ENCODE measurements around the gene TSEN15.

Gene TSEN15

DNA sequence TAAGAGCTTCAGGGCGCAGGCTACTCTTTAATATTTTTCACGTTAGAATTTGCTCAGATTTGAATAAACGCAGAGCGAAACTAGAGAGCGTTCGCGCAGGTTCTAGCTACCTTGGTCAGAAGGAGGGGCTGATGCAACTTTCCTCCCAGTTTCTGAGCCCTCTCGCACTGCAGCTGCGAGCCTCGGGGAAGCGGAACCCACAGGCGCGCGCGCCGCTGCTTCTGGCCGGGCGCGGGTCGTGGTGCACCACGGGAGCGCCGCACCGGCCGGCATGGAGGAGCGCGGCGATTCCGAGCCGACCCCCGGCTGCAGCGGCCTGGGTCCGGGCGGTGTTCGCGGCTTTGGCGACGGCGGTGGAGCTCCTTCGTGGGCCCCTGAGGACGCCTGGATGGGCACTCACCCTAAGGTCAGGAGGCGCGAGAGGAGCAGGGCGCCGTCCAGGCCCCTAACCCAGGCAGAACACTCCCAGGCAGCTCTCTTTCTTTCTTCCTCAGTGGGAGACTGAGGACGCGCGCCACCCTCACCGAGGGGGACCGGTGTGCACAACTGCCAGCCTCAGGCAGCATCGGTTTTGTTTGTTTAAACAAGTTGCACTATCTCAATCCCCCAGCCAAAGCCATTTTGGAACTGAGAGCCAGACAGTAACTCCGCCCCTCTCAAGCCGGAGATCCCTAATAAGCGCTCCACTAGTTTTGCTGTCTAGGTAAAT lies at the start of gene TSEN15:
TSS of gene TSEN15 (plus strand) at position 246 of the 709 bp plus-strand sequence. CDS start at position 272, 26 bp downstream.
- DNase-seq = peak; percentile 87

DNA sequence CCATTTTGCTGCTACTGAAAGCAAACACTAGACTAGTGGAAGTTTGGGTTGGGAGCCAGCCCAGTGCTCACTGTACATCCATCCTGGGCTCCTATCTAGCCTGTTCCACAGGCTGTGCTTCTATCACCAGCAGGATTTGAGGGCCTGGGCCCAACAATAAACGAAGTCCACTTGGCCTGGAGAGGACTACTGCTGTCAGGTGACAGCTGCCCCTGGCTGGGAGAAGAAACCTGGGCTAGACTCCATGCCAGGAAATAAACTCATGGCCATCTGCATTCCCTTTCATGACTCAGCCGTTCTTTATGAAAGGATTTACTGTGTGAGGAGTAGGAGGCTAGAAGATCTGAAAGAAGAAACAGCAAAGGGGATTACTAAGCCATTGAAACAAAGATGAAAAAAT lies 49.5 kb upstream of the TSEN15 start:
- DNase-seq = no peak

DNA sequence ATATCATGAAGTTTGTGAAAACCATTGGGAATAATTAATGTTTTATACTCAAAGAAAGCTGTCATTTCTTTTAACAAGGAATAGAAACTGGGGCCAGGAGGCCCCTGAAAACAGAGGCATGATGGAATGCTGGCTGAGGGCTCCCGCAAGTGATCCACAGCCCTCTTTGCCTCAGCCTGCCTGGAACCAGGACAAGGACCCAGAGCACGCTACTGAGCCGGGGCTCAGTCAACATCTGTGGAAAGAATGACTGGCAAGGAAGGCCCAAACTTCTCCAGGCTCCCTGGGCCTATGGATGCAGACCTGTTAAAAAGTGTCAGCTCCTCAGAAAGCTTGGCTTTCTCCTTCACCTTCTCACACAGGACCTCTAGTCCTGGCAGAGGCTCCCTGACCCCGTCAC lies 46.6 kb upstream of the TSEN15 start:
- no peak for DNase-seq

DNA sequence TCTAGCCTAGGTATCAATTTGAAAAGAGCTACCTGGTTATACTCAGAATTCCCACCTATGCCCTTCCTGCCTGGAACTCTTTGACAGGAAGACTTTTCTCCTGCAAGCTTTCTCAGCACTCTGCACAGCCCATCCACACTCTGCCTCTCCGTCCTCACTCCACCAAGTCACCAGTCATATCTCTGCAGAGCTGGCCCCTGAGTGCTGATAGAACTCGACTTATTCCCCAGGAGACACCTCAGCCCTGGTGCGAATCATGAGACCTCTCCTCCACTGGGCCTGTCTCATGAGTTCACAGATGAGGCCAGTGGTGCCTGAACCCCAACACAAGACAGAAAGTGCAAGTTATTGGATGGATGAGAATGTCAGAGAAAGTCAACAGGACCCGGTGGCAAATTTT lies 46.0 kb upstream of the TSEN15 start:
- DNase-seq = no peak

DNA sequence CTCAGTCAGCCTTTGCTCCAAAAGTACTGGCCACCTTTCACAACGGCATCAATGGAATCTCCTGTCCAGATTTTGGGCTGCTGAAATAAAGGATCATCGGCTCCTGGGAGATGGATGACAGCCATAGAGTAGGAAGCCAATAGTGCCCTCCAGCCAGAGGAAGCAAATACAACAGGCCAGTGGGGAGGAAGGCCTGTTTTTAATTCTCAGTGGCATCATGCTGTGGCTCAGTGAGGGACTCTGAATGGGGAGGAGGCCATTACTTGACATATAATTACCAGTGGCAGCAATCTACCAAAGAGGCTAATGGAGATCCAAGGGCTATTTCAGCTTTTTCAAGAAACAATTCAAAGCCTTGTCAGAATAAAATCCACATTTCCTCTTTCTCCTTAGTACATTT lies 40.7 kb upstream of the TSEN15 start:
- no peak for DNase-seq

DNA sequence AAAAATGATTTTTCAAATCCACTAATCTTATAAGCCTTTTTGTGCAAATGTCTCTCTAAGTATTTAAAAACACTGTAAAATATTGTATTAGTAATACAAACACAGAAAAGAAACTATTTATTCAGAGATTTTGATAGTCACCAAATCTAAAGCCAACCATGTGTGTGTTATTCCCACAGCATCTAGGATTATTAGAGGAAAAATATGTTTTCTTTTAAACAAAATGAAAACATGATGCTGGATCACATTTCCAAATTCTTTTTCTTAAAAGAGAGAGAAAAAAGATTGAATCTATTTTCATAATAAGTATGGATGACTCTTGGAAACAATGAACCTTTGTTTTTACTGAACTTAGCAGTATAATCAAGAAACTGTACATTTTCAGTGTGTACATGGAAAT lies 39.3 kb upstream of the TSEN15 start:
- DNase-seq = no peak

DNA sequence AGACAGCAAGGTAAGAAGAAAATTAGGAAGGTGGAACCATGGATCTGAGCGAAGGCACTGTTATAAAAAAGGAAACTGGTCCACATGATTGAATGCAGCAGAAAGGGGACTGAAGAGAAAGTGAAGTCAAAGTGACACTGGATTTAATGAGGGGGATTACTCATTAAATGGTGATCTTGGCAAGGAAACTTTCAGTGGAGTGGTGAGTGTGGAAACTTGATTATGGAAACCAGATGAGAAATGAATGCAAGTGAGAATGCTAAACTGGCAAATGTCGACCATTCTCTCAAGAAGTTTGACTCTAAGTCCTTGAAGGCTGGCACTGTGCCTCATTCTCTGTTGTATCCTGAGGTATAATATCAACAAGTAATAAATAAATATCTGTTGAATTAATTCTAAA lies 37.3 kb upstream of the TSEN15 start:
- DNase-seq = no peak

DNA sequence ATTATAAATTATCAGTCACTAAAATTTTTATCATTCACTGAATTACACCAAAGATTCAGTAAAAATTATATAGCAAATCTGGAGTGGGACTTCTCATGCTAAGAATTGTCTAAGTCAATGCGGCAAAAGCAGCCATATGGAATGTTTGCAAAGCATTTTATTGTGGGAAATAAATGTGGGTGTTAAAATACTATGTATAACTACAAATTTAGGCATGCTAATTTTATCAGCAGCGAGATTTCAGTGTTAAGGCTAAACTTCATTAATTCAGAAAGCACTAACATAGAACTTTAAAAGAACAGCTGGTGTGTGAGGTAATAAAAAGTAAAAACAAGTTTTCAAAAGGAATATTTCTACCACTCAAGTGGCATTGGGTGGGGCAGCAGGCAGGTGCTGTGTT lies 35.4 kb upstream of the TSEN15 start:
- DNase-seq = no peak

DNA sequence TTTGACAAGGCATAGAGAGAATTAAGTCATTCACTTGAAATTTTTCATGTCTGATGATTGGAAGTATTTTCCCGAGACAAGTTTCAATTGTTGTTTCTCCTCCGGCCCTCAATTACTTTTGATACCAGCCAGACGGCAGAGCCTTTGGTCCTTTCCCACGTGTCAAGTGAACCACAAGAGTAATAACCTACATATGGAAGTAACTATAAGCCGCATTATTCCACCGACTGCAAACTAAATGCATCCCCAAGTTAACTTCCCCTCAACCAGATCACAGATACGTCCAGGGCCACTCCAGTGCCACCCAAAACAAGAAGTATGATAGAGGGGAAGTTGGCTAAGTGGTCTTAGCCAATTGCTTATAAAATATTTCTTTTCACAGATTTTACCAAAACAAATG lies 34.2 kb upstream of the TSEN15 start:
- no peak for DNase-seq

DNA sequence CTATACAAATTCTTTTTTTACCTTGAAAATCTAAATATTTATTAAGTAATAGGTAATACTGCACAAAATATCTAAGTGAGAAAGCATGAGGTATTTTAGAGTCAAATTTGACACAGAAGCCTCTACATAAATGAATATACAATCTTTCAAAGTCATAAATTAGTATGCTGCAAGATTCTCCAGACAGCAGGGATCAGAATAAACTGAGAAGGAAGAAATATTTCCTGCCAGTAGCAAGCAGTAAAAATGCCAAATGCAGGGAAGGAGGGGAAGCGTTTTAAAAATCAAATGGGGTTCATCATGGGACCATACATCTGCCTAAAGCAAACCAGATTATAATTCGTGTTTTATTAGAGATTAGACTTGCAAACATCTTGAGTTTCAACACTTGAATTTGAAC lies 32.9 kb upstream of the TSEN15 start:
- no peak for DNase-seq

DNA sequence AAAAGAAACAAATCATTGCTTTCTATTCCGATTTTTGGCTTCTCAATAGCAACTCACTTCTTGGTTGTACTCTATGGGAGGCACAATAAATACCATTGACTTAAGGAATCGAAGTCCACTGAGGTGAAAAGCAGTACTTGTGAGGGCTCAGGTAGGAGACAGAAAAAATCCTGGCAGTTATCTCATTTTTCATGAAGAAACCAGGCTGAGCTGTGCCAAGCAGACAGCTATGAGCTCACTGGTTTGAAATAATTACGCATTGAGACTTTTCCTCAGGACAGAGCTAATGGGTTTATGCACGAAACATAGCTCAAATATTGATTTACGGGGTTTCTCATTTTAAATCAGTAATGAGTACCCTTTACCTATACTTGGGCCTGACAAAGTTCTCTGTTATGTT lies 32.5 kb upstream of the TSEN15 start:
- no peak for DNase-seq

DNA sequence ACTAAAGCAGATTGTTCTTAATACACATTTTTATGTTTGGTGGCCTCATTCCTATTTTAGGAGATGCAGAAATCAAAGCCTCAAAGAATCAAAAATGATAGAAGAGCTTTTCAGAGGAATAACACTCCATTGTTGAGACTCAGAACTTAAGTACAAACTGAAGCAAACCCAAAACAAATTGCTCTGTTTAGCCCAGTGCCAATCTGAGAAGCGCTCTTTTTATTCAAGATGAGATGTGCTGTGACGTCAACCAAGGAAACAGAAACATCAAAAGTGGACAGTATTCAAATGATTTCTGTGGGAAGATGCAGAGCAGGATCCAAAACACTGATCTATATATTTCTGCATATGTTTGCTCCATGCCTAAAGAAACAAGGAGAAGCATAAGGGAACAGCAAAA lies 32.0 kb upstream of the TSEN15 start:
- DNase-seq = no peak

DNA sequence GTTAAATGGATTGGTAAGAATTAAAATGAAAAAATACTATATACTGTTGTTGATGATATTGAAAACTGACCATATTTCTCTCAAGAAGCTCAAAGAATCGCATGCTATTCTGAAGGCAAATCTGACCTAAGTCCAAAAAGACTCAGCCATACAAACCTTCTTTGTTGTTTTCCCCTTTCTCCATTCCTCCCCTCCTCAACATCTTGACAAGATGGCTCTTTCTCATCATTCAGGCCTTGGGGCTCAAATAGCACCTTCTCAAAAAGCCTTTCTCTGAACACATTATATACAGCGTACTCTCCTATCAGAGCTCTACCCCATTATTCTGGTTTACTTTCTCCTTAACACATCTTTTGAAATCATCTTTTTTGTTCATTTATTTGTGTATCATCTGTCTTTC lies 31.2 kb upstream of the TSEN15 start:
- no peak for DNase-seq

DNA sequence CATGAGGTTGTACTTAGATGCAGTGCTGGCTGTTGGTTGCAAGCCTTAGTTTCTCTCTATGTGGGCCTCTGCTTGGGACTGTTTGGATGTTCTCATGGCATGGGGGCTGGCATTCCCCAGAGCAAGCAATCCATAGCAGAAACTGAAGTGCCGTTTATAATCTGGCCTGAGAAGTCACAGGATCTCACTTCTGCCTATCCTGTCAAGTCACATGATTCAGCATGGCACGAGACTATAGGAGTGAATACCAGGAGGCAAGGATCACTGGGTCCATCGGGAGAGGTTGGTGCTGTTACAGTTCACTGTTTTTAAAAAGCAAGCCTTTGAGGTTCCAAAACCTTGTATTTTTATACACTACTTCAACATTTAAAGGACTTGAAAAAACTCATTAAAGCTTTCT lies 30.7 kb upstream of the TSEN15 start:
- no peak for DNase-seq

DNA sequence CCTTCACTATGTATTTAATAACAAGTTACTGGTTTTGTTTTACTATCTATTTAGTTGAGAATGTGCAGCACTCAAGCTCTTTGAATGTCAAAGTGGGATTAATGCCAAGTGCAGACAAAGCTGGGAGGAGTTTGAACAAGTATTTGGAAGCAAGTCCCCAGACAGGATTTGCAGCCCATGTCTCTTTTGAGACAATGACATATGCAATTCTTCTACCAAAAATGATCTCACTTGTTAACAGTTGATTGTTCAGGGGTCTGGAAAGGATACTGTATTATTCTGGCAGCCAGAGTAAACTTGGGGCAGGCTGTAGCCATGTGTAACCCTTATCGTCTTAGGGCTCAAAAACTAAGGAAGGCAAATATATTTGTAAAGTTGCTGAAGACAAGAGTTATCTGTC lies 29.8 kb upstream of the TSEN15 start:
- no peak for DNase-seq

DNA sequence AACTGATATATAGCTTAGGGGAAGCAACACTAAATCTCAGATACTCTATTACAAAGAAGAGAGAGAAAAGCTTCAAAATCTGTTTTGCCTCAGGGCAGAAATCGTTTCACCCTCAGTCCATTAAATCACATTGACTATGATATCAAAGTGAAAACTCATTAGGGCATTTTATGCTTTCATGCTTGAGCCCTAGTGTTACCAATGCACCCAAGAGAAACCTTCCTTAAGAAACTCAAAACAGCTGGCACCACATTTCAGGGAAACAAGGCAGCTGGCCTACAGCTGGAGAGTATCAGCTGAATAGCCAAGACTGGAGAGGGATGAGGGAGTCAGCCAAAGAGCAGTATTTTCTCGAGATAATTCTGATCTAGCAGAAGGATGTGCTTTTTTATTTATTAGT lies 28.9 kb upstream of the TSEN15 start:
- no peak for DNase-seq

DNA sequence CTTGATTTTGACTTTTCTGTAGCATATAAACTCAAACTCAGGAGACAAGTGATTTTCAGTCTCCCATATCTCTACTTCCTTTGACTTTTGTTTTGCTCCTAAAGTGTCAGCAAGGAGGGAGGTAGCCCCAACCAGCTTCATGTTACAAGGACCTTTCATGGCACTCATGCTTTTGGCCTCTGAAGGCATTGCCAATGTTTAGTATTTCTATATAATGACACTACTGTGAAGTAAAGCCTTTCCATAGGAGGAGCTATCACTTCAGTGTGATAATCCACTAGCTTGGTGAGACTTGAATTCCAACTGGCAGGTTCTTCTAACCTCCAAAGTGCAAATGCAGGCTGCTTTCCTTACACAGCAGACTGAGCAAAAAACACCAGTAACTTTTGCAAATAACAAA lies 28.4 kb upstream of the TSEN15 start:
- no peak for DNase-seq

DNA sequence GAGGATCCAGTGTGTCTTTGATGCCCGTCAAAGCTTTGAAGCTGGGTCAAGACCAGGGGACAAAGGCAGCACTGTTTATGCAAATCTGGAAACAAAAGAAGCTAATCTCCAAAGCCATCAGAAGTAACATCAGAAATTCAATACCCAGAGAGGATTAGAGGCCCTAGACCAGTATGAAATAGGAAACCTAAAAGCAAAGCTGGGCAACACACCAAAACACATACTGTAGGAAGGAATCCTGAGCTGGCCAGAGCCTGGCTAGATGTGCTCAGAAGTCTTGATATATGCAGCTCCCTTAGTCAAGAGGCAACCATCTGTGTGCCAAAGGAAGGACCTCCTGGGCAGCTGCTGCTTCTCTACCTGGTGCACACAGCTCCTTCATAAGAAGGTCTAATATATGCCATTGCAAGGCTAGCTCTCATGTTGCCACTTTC lies 26.3 kb upstream of the TSEN15 start:
- DNase-seq = no peak

DNA sequence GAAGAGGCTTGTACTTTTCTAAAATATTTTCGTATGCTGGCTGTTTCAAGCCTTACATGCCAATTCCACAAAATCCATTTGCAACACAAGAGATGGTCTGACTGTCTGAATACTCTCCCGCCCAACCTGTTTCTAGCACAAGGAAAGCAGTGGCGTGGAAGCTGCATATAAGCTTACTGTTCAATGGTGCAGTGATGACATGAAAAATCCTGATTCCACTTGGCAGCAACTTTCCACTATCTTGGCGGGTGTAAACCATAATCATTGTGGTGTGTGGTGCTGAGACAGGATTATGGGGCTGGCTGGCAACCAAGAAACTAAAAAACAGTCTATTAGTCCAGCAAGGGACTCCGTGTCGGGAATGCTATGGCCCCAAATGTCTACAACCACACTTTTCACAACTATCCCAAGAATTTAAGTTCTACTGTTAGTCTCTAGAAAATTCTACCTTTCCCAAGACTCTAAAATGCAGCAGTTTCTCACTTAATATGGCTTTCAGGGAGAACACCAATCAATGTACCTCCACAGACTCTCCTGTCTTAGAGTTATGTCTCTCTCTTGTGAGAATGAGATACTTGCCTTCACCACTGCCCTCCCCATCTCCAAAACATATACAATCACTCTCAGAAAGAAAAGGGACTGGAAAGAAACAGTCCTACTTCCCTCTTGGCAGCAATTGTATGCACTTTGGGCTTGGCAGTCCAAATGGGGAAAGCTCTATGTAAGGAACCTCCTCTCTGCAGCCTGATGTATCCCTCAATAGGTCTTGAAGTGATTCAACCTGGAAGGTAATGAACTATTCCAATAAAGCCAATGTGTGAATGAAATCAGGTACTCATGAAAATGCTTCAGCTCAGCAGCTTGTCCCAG lies 23.5 kb upstream of the TSEN15 start:
- no peak for DNase-seq

DNA sequence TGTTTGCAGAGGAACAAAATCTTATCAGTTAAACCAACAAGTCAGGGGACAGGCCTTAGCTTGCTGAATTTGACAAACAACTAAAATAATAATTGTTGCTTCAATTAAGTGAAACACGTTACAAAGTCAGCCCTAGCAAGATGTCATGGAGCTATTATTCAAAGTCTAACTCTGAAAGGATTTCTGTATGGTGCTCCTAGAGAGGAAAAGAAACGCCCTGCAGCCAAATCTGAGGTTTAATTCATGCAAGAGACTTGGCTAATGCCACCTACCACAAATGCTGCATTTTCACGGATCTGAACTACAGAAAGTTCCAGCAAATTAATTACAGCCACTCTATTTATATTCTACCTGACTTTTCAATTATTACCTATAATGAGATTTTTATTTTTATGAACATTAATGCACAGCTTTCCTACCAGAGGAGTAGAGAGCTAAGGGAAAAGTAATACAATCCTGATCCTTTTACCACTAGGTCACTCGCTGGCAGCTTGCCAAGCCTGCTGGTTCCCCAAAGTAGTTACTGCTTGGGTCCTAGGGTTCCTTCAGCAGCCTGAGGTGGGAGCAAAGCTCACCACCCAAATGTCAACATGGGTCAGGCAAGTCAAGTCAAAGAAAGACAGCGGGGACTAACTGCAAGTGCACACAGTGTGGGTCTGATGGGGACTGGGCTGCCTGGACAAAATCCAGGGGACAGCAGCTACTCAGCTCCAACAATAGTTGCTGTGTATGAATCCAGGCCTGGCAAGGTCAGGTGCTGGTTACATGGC lies 22.5 kb upstream of the TSEN15 start:
- peak; percentile 5 for DNase-seq

DNA sequence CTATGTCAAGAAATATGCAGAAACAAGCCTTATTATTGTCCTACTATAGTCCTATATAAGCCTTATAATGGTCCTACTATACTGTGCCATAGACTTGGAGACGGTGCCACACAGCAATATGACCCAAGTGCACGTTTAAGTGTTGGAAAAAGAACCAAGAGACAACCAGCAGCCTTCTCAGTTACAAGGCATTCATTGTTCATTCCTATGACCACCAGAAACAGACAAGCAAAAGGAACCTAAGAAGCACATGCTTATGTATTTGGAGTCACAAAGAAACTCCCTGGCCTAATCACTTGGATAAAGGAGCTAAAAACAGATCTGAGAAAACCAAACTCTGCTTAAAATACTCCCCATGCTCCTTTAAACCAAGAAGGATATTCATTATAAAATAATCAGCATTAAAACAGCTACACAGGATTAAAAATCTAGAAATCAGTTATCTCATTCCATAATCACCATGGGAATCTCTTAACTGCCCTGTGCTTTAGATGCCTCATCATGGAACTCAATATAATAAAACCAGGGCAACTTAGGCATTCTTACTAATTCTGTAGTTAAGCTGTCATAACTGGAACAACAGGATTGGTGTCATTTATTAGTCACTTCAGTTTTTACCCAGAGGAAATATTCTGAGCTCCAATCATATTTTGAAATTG lies 21.0 kb upstream of the TSEN15 start:
- DNase-seq = no peak

DNA sequence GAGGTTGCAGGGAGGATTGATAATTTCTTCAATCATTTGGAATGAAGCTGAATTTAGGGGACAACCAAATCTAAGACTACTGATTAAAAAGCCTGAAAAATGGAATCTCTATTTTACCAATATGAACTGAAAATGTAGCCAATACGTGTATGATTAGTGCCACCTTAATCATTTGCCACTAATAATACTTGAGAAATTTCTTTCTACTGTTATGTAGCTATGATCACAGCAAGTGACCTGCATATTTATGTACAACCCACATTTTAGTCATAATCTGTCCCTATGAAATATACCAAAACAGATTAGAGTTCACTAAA lies 20.5 kb upstream of the TSEN15 start:
- no peak for DNase-seq

DNA sequence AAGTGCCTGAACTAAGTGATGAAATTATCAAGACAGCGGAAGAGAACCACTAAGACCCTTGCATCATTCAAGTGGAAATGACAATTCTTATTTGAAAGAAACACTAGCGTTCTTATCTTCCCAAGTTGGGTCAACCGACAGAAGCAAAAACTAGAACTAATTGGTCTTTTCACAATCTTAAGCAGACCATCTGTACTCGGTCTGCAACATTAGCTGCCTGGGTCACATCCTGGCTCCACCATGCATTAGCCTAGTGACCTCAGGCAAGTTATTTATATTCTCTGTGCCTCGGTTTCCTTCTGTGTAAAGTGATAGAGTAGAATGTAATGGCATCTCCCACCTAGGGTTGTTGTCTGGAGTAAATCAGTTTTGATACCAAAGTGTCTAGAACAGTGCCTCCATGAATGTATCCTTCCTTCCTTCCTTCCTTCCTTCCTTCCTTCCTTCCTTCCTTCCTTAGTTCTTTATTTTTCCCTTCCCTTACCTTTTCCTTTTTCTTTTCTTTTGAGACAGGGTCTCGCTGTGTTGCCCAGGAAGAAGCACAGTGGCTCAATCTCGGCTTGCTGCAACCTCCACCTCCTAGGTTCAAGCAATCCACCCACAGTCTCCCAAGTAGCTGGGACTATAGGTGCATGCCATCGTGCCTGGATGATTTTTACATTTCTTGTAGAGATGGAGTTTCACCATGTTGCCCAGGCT lies 20.0 kb upstream of the TSEN15 start:
- no peak for DNase-seq
